NCI-H510A treated with DMSO at 0.1 percent for 48 hours (cell line): Measurements from ENCODE around the gene IFITM10.

Experiments
- DNase-seq: peaks from one replicate; lab custom pipeline; 2025; lab: John Stamatoyannopoulos, UW

The IFITM10 gene

DNA sequence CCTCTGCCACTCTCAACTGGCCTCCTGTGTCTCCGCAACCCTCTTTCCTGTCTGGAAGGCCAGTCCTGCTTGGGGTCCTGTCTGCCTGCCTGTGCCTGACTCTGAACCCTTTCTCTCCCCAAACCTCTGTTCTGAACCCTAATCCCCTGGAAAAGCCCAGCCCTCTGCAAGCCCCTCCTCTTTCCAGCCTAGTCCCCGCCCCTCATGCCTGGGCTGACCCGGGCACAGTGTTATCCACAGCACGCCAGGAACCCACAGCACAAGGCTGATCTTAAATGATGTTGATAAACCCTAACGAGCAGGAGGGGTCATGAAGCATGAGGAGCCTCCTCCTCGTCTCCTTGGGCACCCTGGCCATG, at the start of gene IFITM10:
IFITM10 (minus strand) TSS at position 115 of the 359 bp plus-strand sequence. CDS start 153 bp downstream, outside the sequence.
- DNase-seq, result no peak

- no peak for DNase-seq
Measured at GRCh38 chr11:1797391-1798125, 47.2 kb upstream of the IFITM10 start.

GRCh38 chr11:1796413-1797011, 46.1 kb upstream of the IFITM10 start:
- DNase-seq, result no peak

GRCh38 chr11:1793081-1793480, 42.7 kb upstream of the IFITM10 start:
- DNase-seq, result no peak

GRCh38 chr11:1792461-1792860, 42.1 kb upstream of the IFITM10 start:
- DNase-seq, result no peak

GRCh38 chr11:1791912-1792311, 41.5 kb upstream of the IFITM10 start:
- no peak for DNase-seq

DNA sequence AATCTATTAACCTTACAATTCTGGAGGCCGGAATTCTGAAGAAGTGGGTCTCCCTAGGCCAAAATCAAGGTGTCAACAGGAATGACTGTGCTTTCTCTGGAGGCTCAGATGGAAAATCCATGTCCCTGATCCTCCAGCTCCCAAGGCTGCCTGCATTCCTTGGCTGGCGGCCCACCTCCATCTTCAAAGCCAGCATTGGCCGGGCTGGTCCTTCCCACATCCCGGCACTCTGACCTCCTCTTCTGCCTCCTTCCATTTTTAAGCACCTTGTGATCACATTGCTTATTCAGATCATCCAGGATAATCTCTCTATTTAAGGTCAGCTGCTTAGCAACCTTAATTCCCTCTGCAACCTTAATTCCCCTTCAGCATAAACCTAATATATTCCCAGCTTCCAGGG, 36.1 kb upstream of the IFITM10 start:
- DNase-seq, result no peak

GRCh38 chr11:1785749-1786413, 35.5 kb upstream of the IFITM10 start:
- no peak for DNase-seq

GRCh38 chr11:1784761-1785650, 34.6 kb upstream of the IFITM10 start:
- no peak for DNase-seq

DNA sequence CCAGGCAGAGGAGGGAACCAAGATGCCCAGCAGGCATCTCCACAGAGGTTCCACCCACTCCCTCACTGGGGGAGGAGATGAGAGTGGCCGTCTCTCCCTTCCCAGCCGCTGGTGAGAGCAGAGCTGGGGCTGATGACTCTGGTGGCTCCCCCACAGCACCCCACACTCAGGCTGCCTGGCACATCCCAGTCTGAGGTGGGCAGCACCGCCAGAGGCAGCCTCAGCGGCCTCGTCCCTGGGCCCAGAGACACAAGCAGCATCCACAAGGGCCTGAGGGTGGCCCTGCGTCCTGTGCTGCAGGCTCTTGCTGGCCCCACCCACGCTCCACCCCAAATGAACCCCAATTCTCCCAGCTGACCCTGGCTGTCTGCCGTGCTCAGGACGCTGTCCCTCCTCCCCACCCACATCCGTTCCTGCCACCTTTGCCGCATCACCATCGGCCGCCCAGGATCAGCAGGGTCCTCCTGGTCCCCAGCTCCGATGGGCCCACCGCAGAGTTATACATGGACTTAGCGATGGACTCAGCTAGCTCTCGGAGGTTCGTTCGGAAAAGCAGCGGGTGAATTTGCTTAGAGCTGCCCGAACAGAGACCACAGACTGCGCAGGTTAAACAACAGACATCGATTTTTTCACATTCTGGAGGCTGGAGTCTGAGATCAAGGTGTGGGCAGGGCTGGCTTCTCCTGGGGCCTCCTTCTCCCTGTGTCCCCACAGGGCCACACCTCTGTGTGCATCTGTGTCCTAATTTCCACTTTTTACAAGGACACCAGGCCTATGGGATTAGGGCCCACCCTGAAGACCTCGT, 33.5 kb upstream of the IFITM10 start:
- DNase-seq, result no peak

GRCh38 chr11:1782831-1783724, 32.7 kb upstream of the IFITM10 start:
- no peak for DNase-seq

- DNase-seq, result no peak
Measured at GRCh38 chr11:1782031-1782590, 31.7 kb upstream of the IFITM10 start.

- DNase-seq, result no peak
Measured at GRCh38 chr11:1781593-1781975, 31.2 kb upstream of the IFITM10 start.

DNA sequence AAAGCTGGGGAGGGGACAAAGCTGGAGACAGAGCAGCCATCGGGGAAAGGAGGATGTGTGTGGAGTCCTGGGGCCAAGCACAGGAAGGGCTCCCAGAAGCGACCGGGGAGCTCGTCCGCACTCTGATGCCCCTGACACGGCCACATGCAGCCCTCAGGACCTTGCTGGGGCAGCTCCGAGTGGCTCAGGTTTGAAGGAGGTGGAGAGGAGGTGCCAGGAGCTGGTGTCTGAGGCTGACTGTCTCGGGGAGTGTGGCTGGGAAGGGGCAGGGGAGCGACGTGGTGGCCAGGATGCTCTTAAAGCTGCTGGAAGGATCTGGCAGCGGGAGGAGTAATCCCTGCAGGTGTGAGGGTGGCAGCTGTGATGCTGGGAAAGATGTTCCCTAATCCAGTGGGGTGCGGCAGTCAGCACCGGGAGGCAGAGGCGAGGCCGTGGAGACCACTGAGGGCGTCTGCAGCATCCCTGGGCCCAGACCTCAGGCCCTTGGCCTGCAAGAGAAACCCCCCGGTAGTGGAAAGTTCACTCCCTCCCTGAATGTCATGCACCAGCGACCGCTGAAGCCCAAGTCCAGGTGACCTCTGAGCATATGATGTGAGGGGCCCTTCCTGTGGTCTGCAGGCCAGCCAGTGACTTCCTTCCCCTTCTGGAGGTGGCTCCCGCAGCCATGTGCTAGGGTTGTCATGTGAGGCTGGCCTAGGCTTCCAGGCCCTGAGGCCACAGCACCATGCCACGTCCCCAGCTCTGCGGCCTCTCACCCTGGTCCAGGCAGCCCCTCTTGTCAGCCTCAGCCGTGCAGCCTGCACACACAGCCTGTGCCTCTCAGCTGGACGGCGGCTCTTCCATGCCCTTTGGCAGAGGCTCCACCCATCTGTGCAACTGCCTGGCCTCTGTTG, 30.6 kb upstream of the IFITM10 start:
- DNase-seq, result no peak

- no peak for DNase-seq
Measured at GRCh38 chr11:1779806-1780699, 29.7 kb upstream of the IFITM10 start.

- DNase-seq, result no peak
Measured at GRCh38 chr11:1779034-1779805, 28.8 kb upstream of the IFITM10 start.
